Suppressor macrophage treated with lipopolysaccharide for 1 hour (primary cell): Measurements from ENCODE around the gene ADAMTS13.

Experiments used
- DNase-seq, 3 donors: peaks; one replicate each; pipeline ENCODE4 v3.0.0-alpha.2; 2020 to 2022

Gene ADAMTS13

GRCh38 chr9:133474215-133474614, 52.0 kb downstream of the ADAMTS13 start:
- DNase-seq: no peak

GRCh38 chr9:133474853-133475252, 52.7 kb downstream of the ADAMTS13 start:
- no peak for DNase-seq

- DNase-seq: peak; percentile 81 to 87 (median 84)
These were observed 53.3 kb downstream of the ADAMTS13 start for GRCh38 chr9:133475292-133476012.

GRCh38 chr9:133476036-133476931, 54.1 kb downstream of the ADAMTS13 start:
- DNase-seq: peak; percentile 94 to 98 (median 98)

GRCh38 chr9:133476941-133477340, 54.8 kb downstream of the ADAMTS13 start:
- DNase-seq: no peak

GRCh38 chr9:133477461-133477860, 55.3 kb downstream of the ADAMTS13 start:
- no peak for DNase-seq

- peak; percentile 89 to 93 (median 93) for DNase-seq
These were observed 56.1 kb downstream of the ADAMTS13 start for GRCh38 chr9:133477992-133478850.

- peak; percentile 91 to 96 (median 92) for DNase-seq
These were observed 56.9 kb downstream of the ADAMTS13 start, which contains the start of gene SLC2A6 for GRCh38 chr9:133478851-133479711. TSS of gene SLC2A6 (minus strand) at chr9:133479099. CDS start at chr9:133479059, 40 bp downstream.

GRCh38 chr9:133483611-133484010, 61.4 kb downstream of the ADAMTS13 start:
- DNase-seq: no peak

GRCh38 chr9:133484671-133485437, 62.7 kb downstream of the ADAMTS13 start:
- no peak for DNase-seq

- DNase-seq: peak in 2 of 3 donors; percentile 45 to 58
These were observed 63.5 kb downstream of the ADAMTS13 start for GRCh38 chr9:133485531-133486260.

- no peak for DNase-seq
These were observed 65.2 kb downstream of the ADAMTS13 start for GRCh38 chr9:133487331-133487725.

GRCh38 chr9:133488686-133489252, 66.6 kb downstream of the ADAMTS13 start:
- no peak for DNase-seq

- DNase-seq: no peak
These were observed 67.4 kb downstream of the ADAMTS13 start for GRCh38 chr9:133489253-133490190.

- no peak for DNase-seq
These were observed 68.1 kb downstream of the ADAMTS13 start for GRCh38 chr9:133490201-133490681.

- no peak for DNase-seq
These were observed 68.9 kb downstream of the ADAMTS13 start for GRCh38 chr9:133490865-133491655.

- DNase-seq: no peak
These were observed 69.4 kb downstream of the ADAMTS13 start for GRCh38 chr9:133491656-133491925.
